GM19463 (cell line): ENCODE data around the gene PACRG.

ENCODE experiments used
- ATAC-seq: cut with Tn5 transposase; IDR thresholded peaks from one replicate; pipeline ENCODE4 v1.9.1; 2021; ENCODE audit warnings: mild to moderate bottlenecking, moderate library complexity; ENCODE audit not compliant: unreplicated experiment

Gene PACRG

GRCh38 chr6:162709431-162709830, 18.3 kb upstream of the PACRG start:
- no peak for ATAC-seq

- ATAC-seq = no peak
Observed at GRCh38 chr6:162710419-162710818, 17.4 kb upstream of the PACRG start.

GRCh38 chr6:162710936-162711335, 16.8 kb upstream of the PACRG start:
- ATAC-seq = no peak

DNA sequence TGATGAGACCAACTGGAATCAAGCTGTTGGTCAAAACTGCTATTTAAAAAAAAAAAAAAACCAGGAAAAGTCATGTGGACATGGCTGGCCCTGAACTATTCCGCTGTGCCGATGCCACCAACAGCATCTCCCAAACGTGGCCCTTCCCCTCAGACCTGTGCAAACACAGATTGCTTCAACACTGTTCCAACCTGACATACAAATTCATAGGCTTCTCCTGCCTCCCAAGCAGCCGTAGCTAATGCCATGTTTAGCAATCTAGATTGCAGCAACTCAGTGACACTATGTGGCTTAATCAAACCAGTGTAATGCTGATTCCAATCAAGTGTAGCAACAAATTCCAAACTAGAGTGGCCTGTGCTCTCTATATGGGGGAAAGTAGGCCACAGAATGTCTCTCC, 16.4 kb upstream of the PACRG start:
- ATAC-seq = no peak

DNA sequence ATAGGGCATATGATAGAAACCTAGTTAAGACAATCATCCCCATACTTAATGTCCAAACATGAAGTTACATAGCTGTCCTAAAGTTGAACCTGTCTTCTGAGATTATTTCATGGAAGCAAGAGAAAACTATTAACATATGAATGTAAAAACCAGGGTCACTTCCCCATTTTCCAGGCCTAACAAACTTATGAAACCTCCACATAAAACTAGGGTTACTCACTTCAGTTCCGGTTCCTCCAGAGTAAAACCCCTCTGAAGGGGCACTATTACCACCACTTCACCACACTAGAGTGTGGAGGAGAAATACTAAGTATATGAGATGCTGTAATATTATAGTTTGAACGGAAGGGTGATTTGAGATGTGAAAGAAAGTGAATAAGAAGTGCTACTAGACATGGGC, 15.1 kb upstream of the PACRG start:
- ATAC-seq = no peak

DNA sequence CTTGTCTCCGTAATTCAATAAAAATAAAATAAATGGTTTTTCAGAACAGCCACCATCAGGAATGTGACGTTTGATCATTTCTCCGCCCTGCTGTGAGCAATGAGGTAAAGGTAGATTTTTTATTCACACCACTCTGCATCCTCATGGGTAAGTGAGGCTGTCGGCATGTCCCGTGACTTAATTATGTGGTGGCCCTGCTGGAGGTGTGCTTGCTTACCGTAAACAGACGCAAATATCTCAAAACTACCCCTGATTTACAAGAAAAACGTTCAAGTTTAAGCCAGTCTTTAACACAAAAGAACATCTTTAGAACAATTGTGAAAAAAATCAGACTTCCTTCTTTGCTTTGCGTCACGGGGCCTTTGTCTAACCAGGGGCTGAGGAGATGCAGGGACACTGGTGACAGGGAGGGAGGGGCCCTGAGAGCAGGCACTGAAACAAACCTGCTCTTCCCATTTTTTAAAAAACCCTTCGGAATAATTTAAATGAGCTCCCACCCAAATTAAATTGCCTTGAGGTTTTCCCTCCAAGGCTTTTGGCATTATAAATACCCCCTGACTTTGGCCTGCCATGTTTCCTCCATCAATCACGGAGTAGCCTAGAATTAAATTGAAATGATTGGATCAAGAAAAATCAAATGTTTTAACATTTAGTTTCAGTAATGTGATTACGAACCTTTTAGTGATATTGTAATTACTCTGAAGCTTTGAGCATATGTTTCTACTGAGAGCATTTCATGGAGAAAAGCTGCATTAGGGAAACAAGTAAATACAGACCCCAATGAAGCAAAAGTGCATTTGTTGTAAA, 13.6 kb upstream of the PACRG start:
- ATAC-seq = no peak

GRCh38 chr6:162715601-162716000, 12.2 kb upstream of the PACRG start:
- ATAC-seq = no peak

GRCh38 chr6:162719528-162719927, 8.2 kb upstream of the PACRG start:
- no peak for ATAC-seq

DNA sequence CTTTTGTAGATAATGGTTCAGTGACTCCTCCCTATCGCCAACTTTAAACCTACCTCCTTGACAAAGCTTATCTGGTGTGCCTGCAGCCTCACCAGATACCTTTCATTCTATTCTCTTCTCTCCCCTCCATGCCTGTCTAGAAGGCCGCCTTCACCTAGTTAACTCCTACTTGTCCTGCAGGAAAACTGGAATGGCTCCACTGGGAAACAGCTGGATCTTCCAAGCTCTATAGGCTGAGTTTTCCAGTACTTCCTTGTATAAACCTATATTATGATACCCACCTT, 6.4 kb upstream of the PACRG start:
- no peak for ATAC-seq

DNA sequence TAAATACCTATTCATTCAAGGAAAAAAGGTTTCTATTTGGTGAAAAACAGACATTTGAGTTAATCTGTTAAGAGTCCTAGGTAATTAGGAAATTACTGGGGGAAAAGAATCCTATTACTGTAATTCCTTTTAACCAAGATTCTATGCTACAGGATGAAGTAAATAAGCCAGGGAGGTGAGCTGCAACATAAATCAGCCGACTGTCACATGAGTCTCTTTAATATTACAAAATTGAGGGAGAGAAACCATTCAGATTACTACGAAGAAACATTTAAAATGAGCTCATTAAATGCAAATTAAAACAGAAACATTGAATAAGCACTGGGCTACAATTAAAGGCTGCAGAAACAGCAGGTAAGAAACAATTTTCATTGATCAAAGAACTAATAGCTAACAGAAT, 5.5 kb upstream of the PACRG start:
- no peak for ATAC-seq

DNA sequence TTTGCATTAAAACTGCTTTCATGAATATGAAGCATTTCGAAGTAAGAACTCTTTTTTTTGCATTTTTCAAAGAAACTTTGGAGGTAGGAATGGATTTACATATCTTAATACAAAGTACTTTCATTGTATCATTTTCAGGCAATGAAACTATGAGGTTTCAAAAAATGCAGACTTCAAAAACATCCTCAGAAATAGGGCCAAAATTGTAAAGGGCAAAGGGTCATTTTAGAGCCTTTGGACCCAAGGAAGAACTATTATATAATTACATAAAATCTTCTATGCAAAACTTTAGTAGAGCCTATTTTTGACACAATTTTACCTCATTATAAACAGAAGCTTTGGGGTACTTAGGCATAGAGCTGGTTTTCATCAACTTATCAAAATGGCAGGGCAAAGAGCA, 5.1 kb upstream of the PACRG start:
- ATAC-seq = no peak

DNA sequence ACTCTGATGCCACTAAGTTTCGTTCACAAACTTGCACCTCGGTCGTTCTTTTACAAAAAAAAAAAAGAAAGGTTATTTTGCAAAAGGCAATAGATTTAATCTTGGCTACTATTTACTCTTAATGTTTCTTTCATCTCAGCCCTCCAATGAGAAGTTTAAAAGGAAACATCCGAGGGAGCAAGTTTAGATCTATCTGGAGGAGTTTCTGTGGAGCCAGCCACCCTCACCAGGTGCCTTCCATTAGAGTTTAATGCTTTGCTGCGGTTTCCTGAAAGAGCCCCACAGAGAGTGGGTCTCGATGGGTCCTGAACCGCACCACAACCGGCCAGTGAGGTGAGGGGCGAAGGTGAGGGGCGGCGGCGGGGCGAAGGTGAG, 840 bp upstream of the PACRG start:
- ATAC-seq = no peak

- no peak for ATAC-seq
Observed at GRCh38 chr6:162728197-162728596, 423 bp downstream of the PACRG start.

GRCh38 chr6:162728706-162729105, 932 bp downstream of the PACRG start:
- ATAC-seq = no peak

DNA sequence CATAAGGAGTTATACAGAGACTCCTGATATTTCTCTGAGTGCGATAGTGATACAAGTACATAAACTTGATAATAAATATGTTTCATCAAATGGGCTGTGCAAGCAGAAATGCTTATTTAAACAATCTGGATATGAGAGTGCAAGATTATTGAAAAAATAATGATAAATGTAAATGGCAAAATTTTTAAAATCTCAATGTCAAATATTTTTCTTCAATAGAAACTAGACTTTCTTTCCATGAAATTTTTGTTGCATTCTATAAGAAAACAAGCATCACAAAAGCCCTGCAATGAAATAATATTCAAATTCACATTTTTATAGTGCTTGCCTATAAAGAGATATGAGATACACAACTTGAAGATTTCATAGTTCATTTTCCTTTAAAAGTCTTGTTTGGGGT, 2.7 kb downstream of the PACRG start:
- ATAC-seq = no peak

GRCh38 chr6:162733489-162733888, 5.7 kb downstream of the PACRG start:
- ATAC-seq = no peak

GRCh38 chr6:162736961-162737360, 9.2 kb downstream of the PACRG start:
- no peak for ATAC-seq

- ATAC-seq = no peak
Observed at GRCh38 chr6:162750776-162751175, 23.0 kb downstream of the PACRG start.

- no peak for ATAC-seq
Observed at GRCh38 chr6:162751211-162751859, 23.6 kb downstream of the PACRG start.

DNA sequence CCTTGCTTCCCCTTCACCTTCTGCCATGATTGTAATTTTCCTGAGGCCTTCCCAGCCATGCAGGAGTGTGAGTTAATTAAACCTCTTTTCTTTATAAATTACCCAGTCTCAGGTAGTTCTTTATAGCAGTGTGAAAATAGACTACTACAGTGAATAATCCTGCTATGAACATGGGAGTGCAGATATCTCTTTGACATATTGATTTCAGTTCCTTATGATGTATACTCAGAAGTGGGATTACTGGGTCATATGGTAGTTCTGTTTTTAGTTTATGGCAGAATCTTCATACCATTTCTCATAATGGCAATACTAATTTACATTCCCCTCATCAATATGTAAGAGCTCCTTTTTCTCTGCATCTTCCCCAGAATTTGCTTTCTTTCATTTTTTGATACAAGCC, 26.0 kb downstream of the PACRG start:
- ATAC-seq = no peak

DNA sequence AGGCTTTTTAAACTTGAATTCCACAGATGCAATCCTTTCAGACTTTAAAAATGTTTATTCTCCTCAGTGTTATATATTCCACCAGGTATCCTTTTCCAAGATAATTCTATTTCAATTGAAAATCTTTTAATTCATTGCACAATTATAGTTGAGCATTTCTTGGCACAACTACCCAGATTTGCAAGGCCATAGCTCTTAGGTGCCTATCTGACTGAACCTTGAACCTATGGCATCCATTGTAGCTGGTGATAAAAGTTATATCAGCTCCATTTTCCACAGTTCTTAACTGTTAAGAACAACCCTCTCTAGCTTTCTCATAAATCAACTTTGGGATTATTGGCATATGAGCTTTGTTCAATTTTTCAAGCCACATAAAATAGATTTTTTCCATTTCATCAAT, 42.4 kb downstream of the PACRG start:
- no peak for ATAC-seq

DNA sequence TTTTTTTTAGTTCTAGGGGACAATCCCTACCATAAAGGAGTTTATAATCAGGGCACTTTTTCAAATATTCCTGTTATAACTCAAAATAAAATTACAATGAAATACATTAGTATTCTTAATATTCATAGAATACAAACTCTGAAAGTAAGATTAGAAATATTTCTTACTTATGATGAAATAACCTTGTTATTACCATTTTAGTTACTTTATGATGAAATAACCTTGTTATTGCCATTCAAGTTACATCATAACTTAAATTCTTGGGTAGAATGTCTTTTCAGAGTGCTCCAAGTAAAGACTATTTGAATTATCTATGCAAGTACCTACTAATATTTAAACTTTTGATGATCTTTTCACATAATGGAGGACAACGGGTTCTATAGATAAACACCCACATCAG, 43.2 kb downstream of the PACRG start:
- no peak for ATAC-seq

GRCh38 chr6:162772466-162772865, 44.7 kb downstream of the PACRG start:
- ATAC-seq = no peak
